Pancreas (tissue), 10 donors: ENCODE measurements around the gene IL15RA. TPM values are rescaled to one million over a fixed set of nuclear protein-coding genes. Genes with fewer than 3 reads are reported as not detected.

Experiments used
- ATAC-seq, 4 donors: fragments of 200-7000 bp; cut with Tn5 transposase; one replicate each; pipeline versions ENCODE4 v1.8.0 to v1.9.1; 2020; ENCODE audit warnings: mild to moderate bottlenecking in 4 of 4, moderate library complexity in 4 of 4
- DNase-seq, 6 donors: peaks; one replicate each; pipeline ENCODE4 v3.0.0-alpha.2; 2020
- FAIRE-seq: peaks from 2 replicates; lab custom pipeline; 2012; peaks lifted over from hg19 to GRCh38; lab: Jason Lieb, UNC
- H3K27ac ChIP-seq, 4 donors: fragments of 200-600 bp; sonication (generic); 1 replicate in 3 of 4; 2 replicates in 1 of 4; pipeline versions ENCODE4 v1.5.0 to v1.8.0; 2020
- H3K27me3 ChIP-seq, 4 donors: fragments of 200-600 bp; one replicate each; pipeline ENCODE4 v1.8.0; 2021
- H3K36me3 ChIP-seq, 3 donors: fragments of 200-600 bp; sonication (generic) in 1 of 3; one replicate each; pipeline versions ENCODE4 v1.5.0 to v1.8.0; 2020 to 2021
- H3K4me1 ChIP-seq, 3 donors: fragments of 200-600 bp; one replicate each; pipeline ENCODE4 v1.8.0; 2021
- H3K4me3 ChIP-seq, 4 donors: fragments of 200-600 bp; sonication (generic) in 2 of 4; one replicate each; pipeline versions ENCODE4 v1.5.0 to v1.8.0; 2020 to 2021
- H3K9me3 ChIP-seq, 4 donors: fragments of 200-600 bp; one replicate each; pipeline ENCODE4 v1.8.0; 2021
- WGBS, 2 donors: extraction: QIAGEN DNeasy Blood & Tissue Kit; methylation state at CpG; one replicate each; pipeline ENCODE4 v1.1.7; 2013; 5-methylcytosine and 5-hydroxymethylcytosine counted together
- intact Hi-C, 3 donors: fragments of 100-400 bp; cut with DNase I; formaldehyde crosslinking; loops; one replicate each; pipeline versions ENCODE4 v1.11.1 to v1.14.2; 2022
- polyA plus RNA-seq, 2 donors: library from polyadenylated mRNA; stranded (reverse); fragments of 200-250 nt; gene quantifications; one replicate each; pipeline ENCODE4 v1.2.3, GENCODE V29; 2013
- total RNA-seq, 6 donors: library from RNA; stranded (reverse); fragmentation: NEBNext Ultra II Directional in 4 of 6; extraction: Animal tissue kit (Norgen Biotek cat#: 25700) in 4 of 6; gene quantifications; one replicate each; pipeline versions ENCODE4 v1.2.1 to v1.2.4, GENCODE V29; 2021 to 2023
- TF ChIP-seq, protein P1 (sequence below), 4 donors: fragments of 200-600 bp; sonication (generic) in 3 of 4; IDR thresholded peaks; one replicate each; pipeline versions ENCODE4 v1.5.0 to v1.8.0; 2021; ENCODE audit warnings: antibody characterized with exemption in 4 of 4
- donor health status: healthy with polysubstance abuse.
- donor health status: DM: no; HTN: no; CAD: no; lungs with moderate emphysema.
- donor health status: DM: no; HTN: no; CAD: no.
- donor health status: control.
- donor health status: control.
- donor health status: Bipolar disorder and iron deficiency.
- donor health status: DM: yes; HTN: yes; CAD: no.
- donor health status: DM: no; HTN: no; CAD: no.
- donor health status: DM: no; HTN: no; CAD: no.
- donor health status: DM: yes; HTN: yes; CAD: no.

IL15RA gene
- total and polyA plus RNA-seq, 8 donors = 6.9 to 14.3 (median 11.0) TPM

DNA sequence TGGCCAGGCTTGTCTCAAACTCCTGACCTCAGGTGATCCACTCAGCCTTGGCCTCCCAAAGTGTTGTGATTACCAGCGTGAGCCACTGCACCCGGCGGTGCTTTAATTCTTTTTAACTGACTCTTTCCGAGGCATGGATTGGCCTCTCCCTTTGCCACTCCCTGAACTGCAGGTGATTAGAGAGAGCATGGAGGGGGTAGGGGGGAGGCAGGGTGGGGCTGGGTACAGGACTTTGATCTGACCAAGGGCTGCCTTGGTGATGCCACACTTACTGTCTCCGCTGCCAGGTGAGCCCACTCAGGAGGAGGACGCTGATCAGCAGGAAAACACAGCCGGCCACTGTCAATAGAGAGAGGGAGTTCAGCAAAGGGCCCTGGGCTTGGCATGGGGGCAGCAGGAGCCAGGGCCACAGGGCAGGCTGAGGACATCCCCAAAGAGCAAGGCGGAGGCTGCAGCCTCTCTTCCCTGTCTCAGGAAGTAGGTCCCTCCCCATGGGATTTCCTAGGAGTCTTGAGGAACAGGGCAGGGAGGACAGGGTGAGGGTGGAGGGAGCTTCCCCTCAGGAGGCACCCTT, 40.5 kb upstream of the IL15RA start:
- Histone ChIP-seq H3K4me1 (no peaks in the 10 kb centered on the region), H3K27ac (no peak overlapping the region), H3K27me3 (no peaks in the 10 kb centered on the region), H3K9me3 (no peaks in the 10 kb centered on the region), H3K36me3 (no peaks in the 10 kb centered on the region), H3K4me3 (no peak overlapping the region)
- DNase-seq = no peak
- WGBS, 2 donors = 77 to 84% methylated on average over 8 of the region's 8 CpGs
- no peak for ATAC-seq
- TF ChIP-seq, protein P1, sequence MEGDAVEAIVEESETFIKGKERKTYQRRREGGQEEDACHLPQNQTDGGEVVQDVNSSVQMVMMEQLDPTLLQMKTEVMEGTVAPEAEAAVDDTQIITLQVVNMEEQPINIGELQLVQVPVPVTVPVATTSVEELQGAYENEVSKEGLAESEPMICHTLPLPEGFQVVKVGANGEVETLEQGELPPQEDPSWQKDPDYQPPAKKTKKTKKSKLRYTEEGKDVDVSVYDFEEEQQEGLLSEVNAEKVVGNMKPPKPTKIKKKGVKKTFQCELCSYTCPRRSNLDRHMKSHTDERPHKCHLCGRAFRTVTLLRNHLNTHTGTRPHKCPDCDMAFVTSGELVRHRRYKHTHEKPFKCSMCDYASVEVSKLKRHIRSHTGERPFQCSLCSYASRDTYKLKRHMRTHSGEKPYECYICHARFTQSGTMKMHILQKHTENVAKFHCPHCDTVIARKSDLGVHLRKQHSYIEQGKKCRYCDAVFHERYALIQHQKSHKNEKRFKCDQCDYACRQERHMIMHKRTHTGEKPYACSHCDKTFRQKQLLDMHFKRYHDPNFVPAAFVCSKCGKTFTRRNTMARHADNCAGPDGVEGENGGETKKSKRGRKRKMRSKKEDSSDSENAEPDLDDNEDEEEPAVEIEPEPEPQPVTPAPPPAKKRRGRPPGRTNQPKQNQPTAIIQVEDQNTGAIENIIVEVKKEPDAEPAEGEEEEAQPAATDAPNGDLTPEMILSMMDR (IDR thresholded peaks at IDR 0.05) = no peak
- FAIRE-seq = no peak
- intact Hi-C loops = loop anchor here in 1 of 3 donors (10.0 kb wide), 2 partner anchors 57 to 73 kb away; no protein-coding TSS in a partner anchor

DNA sequence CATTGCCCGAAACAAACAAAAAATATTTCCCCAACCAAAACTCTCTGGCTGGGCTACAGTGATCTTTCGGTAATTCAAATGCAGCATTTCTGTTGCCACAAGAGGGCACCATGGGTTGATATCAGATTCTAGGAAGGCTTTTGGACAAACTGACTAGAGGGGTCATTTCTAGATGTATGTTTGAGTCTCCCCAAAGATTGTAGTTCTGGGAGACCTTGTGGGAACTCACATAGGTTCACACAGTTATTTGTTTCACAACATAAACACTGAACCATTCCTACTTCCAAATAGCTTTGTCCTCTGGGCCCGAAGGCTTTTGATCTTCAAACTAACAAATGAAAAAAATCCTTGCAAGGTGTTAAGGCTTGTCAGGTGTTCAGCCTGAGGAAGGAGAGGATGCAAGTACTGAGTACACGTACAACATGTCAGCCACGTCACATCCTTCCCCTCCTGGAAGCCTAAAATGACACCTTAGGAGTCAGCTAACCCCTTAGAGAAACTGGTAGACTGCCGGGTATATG, 37.0 kb upstream of the IL15RA start:
- H3K9me3 ChIP-seq = no peaks in the 10 kb centered on the region
- TF ChIP-seq, protein P1 (IDR thresholded peaks at IDR 0.05) = peak; percentile 45 to 73 (median 60)
- ATAC-seq (peak; percentile 75 to 84 (median 80)), DNase-seq (peak in 3 of 6 donors; percentile 28 to 63 (median 41)), FAIRE-seq (peak; percentile 9)
- no peak overlapping the region for H3K27ac ChIP-seq
- no peaks in the 10 kb centered on the region for H3K36me3 ChIP-seq
- H3K27me3 ChIP-seq = no peaks in the 10 kb centered on the region
- WGBS, 2 donors = 36 to 49% methylated on average over 6 of the region's 6 CpGs
- peaks cover 0 to under 1% (median 0%) of the 10 kb centered on the region in 3 donors for H3K4me1 ChIP-seq
- H3K4me3 ChIP-seq = no peak overlapping the region
- intact Hi-C loops = loop anchor here in 1 of 3 donors (10.0 kb wide), 2 partner anchors 60 to 70 kb away; no protein-coding TSS in a partner anchor

DNA sequence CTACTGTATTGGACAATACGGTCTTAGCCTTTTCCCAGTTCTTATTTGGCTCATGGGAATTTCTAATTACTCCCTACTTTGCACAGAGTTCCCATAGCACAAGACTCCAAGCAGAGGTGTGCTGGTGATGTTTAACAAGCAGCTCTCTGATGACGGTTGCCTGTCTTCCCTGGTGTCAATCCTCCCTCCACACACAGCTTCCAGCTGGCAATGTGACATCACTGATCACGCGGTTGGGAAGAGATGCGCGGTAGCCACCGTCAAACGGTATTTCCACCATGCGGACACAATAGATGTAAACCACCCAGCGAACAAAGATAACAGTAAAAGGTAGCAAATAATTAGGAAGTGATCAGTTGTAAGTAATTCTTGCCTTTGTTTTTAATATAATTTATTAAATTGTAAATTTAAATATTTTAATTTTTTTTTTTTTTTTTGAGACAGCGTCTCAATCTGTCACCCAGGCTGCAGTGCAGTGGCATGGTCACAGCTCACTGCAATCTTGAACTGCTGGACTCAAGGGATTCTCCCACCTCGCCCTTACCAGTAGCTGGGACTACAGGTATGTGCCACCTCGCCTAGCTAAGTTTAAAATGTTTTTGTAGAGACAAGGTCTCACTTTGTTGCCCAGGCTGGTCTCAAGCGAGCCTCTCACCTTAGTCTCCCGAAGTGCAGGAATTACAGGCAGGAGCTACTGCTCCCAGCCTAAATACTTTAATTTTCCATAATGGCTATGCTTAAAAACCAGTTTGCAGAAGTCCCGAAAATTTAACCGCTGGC, 36.3 kb upstream of the IL15RA start:
- H3K36me3 ChIP-seq = no peaks in the 10 kb centered on the region
- FAIRE-seq (no peak), DNase-seq (no peak), ATAC-seq (peak; percentile 11 to 33 (median 20))
- WGBS, 2 donors = 62 to 72% methylated on average over 17 of the region's 17 CpGs
- TF ChIP-seq, protein P1 (IDR thresholded peaks at IDR 0.05) = no peak
- no peaks in the 10 kb centered on the region for H3K27me3 ChIP-seq
- H3K4me3 ChIP-seq = no peak overlapping the region
- intact Hi-C loops = loop anchor here in 1 of 3 donors (10.0 kb wide), 2 partner anchors 61 to 69 kb away; no protein-coding TSS in a partner anchor
- no peaks in the 10 kb centered on the region for H3K9me3 ChIP-seq
- H3K27ac ChIP-seq = no peak overlapping the region
- H3K4me1 ChIP-seq = peaks cover 0 to 5% (median 0%) of the 10 kb centered on the region in 3 donors

DNA sequence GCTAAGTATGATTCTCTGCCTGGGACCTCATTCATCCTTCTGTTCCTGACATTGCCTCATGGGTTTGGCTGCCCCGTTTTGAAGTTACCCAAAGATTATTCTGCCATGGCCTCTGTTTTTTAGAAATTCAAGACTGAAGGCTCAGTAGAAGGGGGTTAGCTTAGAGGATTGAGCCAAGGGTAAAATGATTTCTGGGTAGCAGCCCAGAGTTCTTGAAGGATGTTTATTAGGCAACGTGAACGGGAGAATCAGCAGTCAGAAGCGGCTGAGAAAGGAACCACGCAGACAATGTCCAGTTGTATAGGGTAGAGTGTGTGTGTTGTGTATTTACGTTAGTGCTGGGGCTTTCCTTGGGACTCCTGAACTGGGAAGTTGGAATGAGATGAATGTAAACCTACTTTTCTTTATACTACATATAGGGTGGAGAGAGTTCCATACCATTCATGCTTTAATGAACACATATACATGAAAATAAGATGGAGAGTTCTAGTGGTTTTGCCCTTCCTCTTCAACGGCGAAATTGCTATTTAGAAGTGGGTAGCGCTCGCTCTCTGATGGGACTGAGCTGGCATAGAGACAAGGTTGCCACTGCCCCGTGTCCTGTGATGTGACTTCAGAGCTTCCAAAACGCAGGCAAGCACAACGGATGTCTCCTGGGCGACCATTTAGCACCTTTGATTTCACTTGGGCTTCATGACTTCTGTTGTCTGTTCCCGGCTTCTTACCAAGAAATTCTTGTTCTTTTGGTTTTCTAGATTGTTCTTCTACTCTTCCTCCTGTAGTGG, 35.0 kb upstream of the IL15RA start:
- no peak overlapping the region for H3K27ac ChIP-seq
- no peaks in the 10 kb centered on the region for H3K27me3 ChIP-seq
- peaks cover 0 to 8% (median 0%) of the 10 kb centered on the region in 3 donors for H3K4me1 ChIP-seq
- TF ChIP-seq, protein P1 (IDR thresholded peaks at IDR 0.05) = no peak
- ATAC-seq (no peak), FAIRE-seq (no peak), DNase-seq (no peak)
- H3K9me3 ChIP-seq = no peaks in the 10 kb centered on the region
- H3K4me3 ChIP-seq = no peak overlapping the region
- intact Hi-C loops = loop anchor here in 1 of 3 donors (10.0 kb wide), 2 partner anchors 62 to 68 kb away; no protein-coding TSS in a partner anchor
- H3K36me3 ChIP-seq = no peaks in the 10 kb centered on the region
- WGBS, 2 donors = 77 to 82% methylated on average over 15 of the region's 15 CpGs
